Measurements from ENCODE around the gene PPFIA3.

DNA sequence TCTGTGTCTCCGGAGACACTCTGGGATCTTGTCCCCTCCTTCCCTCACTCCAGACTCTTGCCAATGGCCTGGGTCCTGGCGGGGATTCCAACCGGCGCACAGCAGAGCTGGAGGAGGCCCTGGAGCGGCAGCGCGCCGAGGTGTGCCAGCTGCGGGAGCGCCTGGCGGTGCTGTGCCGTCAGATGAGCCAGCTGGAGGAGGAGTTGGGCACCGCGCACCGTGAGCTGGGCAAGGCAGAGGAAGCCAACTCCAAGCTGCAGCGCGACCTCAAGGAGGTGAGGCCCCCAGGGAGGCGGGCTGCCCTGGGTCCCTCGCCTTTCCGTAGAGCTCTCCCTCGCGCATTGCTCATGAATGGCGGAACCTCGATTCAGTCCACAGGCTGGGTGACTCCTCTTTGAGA lies 11.0 kb downstream of the PPFIA3 start:
- TF ChIP-seq, protein P1, sequence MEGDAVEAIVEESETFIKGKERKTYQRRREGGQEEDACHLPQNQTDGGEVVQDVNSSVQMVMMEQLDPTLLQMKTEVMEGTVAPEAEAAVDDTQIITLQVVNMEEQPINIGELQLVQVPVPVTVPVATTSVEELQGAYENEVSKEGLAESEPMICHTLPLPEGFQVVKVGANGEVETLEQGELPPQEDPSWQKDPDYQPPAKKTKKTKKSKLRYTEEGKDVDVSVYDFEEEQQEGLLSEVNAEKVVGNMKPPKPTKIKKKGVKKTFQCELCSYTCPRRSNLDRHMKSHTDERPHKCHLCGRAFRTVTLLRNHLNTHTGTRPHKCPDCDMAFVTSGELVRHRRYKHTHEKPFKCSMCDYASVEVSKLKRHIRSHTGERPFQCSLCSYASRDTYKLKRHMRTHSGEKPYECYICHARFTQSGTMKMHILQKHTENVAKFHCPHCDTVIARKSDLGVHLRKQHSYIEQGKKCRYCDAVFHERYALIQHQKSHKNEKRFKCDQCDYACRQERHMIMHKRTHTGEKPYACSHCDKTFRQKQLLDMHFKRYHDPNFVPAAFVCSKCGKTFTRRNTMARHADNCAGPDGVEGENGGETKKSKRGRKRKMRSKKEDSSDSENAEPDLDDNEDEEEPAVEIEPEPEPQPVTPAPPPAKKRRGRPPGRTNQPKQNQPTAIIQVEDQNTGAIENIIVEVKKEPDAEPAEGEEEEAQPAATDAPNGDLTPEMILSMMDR (IDR thresholded peaks at IDR 0.05 in 4 of 5, conservative IDR thresholded peaks at IDR 0.05 in 1 of 5): no peak
- TF ChIP-seq POLR2A (IDR thresholded peaks at IDR 0.05): no peak

Measured in gastrocnemius medialis (tissue), 4 donors.